CD8-positive, alpha-beta memory T cell (primary cell): ENCODE measurements around the gene NDOR1. TPM values are rescaled to one million over a fixed set of nuclear protein-coding genes. Genes with fewer than 3 reads are reported as not detected.

ENCODE experiments used
- CTCF ChIA-PET: fragments of 350-600 bp; sonication (Branson Sonifier 250); formaldehyde crosslinking; loops from one replicate; lab custom pipeline; 2021; ENCODE audit warnings: antibody characterized with exemption; lab: Charles Lee
- POLR2A ChIA-PET: fragments of 350-600 bp; sonication (Branson Sonifier 250); formaldehyde crosslinking; loops from one replicate; lab custom pipeline; 2021; ENCODE audit warnings: antibody characterized with exemption; lab: Charles Lee
- DNase-seq, 5 donors: peaks; one replicate each; pipeline versions ENCODE4 v3.0.0 to v3.0.0-alpha.2; 2020 to 2022; ENCODE audit warnings: mixed read lengths in 1 of 5
- H3K27ac ChIP-seq: one replicate; pipeline ENCODE4 v1.7.0; 2013; ENCODE audit warnings: low read depth, mild to moderate bottlenecking, low read length, moderate library complexity
- H3K27me3 ChIP-seq: 2 replicates; pipeline ENCODE4 v1.7.0; 2013; ENCODE audit warnings: low read length, mild to moderate bottlenecking; ENCODE audit not compliant: insufficient read depth, poor library complexity, severe bottlenecking
- H3K36me3 ChIP-seq: 2 replicates; pipeline ENCODE4 v1.7.0; 2013; ENCODE audit warnings: mild to moderate bottlenecking, low read length, moderate library complexity; ENCODE audit not compliant: insufficient read depth
- H3K4me1 ChIP-seq: 2 replicates; pipeline ENCODE4 v1.7.0; 2013; ENCODE audit warnings: mild to moderate bottlenecking, low read length, moderate library complexity; ENCODE audit not compliant: insufficient read depth
- H3K4me3 ChIP-seq: 2 replicates; pipeline ENCODE4 v1.7.0; 2013; ENCODE audit warnings: mild to moderate bottlenecking, low read length
- H3K9me3 ChIP-seq: 2 replicates; pipeline ENCODE4 v1.7.0; 2013; ENCODE audit warnings: mild to moderate bottlenecking, low read length
- H3K27ac Mint-ChIP-seq, 8 donors: one replicate each; pipeline ENCODE4 v1.8.0; 2020 to 2021; ENCODE audit warnings: mixed read lengths in 8 of 8, mild to moderate bottlenecking in 6 of 8, inconsistent platforms in 3 of 8, moderate library complexity in 3 of 8
- H3K27me3 Mint-ChIP-seq, 2 donors: one replicate each; pipeline ENCODE4 v1.8.0; 2020 to 2021; ENCODE audit warnings: mixed read lengths in 2 of 2, mild to moderate bottlenecking in 1 of 2, moderate library complexity in 1 of 2
- H3K36me3 Mint-ChIP-seq, 3 donors: one replicate each; pipeline ENCODE4 v1.8.0; 2020 to 2021; ENCODE audit warnings: mixed read lengths in 3 of 3, inconsistent platforms in 1 of 3, mild to moderate bottlenecking in 1 of 3
- H3K4me1 Mint-ChIP-seq, 3 donors: one replicate each; pipeline ENCODE4 v1.8.0; 2020 to 2021; ENCODE audit warnings: mixed read lengths in 3 of 3, inconsistent platforms in 1 of 3, mild to moderate bottlenecking in 1 of 3
- H3K4me3 Mint-ChIP-seq, 7 donors: one replicate each; pipeline ENCODE4 v1.8.0; 2020 to 2021; ENCODE audit warnings: mixed read lengths in 7 of 7, mild to moderate bottlenecking in 6 of 7, moderate library complexity in 4 of 7, inconsistent platforms in 2 of 7
- H3K9me3 Mint-ChIP-seq, 5 donors: one replicate each; pipeline ENCODE4 v1.8.0; 2020 to 2022; ENCODE audit warnings: mixed read lengths in 5 of 5, mild to moderate bottlenecking in 3 of 5, moderate library complexity in 2 of 5, inconsistent platforms in 1 of 5
- polyA plus RNA-seq: library from polyadenylated mRNA; unstranded; fragments of 300-500 nt; fragmentation: Illumina TruSeq; gene quantifications from one replicate; pipeline ENCODE4 v1.2.3, GENCODE V29; 2021
- total RNA-seq, 2 experiments: library from RNA; stranded (reverse); gene quantifications; one replicate each; pipeline ENCODE4 v1.2.3, GENCODE V29; 2021

The NDOR1 gene
- total and polyA plus RNA-seq, 3 experiments from 2014 or later = 9.9 to 47.4 (median 45.1) TPM

DNA sequence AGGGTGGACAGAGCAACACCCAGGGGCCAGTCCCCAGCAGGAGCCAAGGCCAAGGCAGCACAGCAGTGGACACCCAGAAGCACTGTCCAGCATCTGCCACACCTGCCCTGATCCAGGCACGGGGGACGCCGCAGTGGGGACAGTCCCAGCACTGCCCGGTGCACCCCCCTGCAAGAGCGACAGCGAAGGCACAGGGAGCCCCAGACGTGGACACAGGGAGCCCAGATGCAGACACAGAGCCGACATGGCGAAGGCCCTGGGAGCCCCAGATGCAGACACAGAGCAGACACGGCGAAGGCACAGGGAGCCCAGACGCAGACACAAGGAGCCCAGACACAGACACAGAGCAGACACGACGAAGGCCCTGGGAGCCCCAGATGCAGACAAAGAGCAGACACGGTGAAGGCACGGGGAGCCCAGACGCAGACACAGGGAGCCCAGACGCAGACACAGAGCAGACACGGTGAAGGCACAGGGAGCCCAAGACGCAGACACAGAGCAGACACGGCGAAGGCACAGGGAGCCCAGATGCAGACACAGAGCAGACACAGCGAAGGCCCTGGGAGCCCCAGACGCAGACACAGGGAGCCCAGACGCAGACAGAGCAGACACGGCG lies 21.4 kb upstream of the NDOR1 start:
- no peak for DNase-seq
- Mint-ChIP-seq H3K36me3 (peaks cover 0 to 80% (median 8%) of the 10 kb centered on the region in 3 donors), H3K27ac (peak overlapping the region in 1 of 8 donors; percentile 47), H3K4me1 (peaks cover 21 to 41% (median 24%) of the 10 kb centered on the region in 3 donors), H3K27me3 (no peaks in the 10 kb centered on the region), H3K4me3 (peak overlapping the region in 2 of 7 donors; percentile 36 to 78), H3K9me3 (no peaks in the 10 kb centered on the region)
- H3K27ac ChIP-seq = no peak overlapping the region
- H3K36me3 ChIP-seq = peaks cover 8% of the 10 kb centered on the region
- H3K27me3 ChIP-seq = no peaks in the 10 kb centered on the region
- H3K4me3 ChIP-seq = no peak overlapping the region
- no peaks in the 10 kb centered on the region for H3K9me3 ChIP-seq
- ChIA-PET POLR2A (no interaction called here), CTCF (no interaction called here)
- peaks cover 22% of the 10 kb centered on the region for H3K4me1 ChIP-seq

GRCh38 chr9:137184881-137185660 lies 20.4 kb upstream of the NDOR1 start:
- Mint-ChIP-seq H3K4me1 (peaks cover 28 to 48% (median 29%) of the 10 kb centered on the region in 3 donors), H3K4me3 (peak overlapping the region in 1 of 7 donors; percentile 13), H3K27ac (peak overlapping the region in 1 of 8 donors; percentile 57), H3K36me3 (peaks cover 0 to 77% (median 8%) of the 10 kb centered on the region in 3 donors), H3K9me3 (no peaks in the 10 kb centered on the region), H3K27me3 (no peaks in the 10 kb centered on the region)
- H3K4me3 ChIP-seq = no peak overlapping the region
- no peak for DNase-seq
- peaks cover 8% of the 10 kb centered on the region for H3K36me3 ChIP-seq
- H3K4me1 ChIP-seq = peaks cover 32% of the 10 kb centered on the region
- POLR2A ChIA-PET = no interaction called here
- H3K9me3 ChIP-seq = no peaks in the 10 kb centered on the region
- no peaks in the 10 kb centered on the region for H3K27me3 ChIP-seq
- CTCF ChIA-PET = no interaction called here
- no peak overlapping the region for H3K27ac ChIP-seq

GRCh38 chr9:137185921-137186320 lies 19.6 kb upstream of the NDOR1 start:
- Histone ChIP-seq H3K27ac (no peak overlapping the region), H3K36me3 (peaks cover 12% of the 10 kb centered on the region)
- POLR2A ChIA-PET = no interaction called here

GRCh38 chr9:137186385-137186784 lies 19.1 kb upstream of the NDOR1 start:
- Histone ChIP-seq H3K36me3 (peaks cover 12% of the 10 kb centered on the region), H3K4me1 (peaks cover 33% of the 10 kb centered on the region), H3K4me3 (no peak overlapping the region), H3K9me3 (no peaks in the 10 kb centered on the region), H3K27ac (no peak overlapping the region), H3K27me3 (no peaks in the 10 kb centered on the region)
- Mint-ChIP-seq H3K27ac (peak overlapping the region in 4 of 8 donors; percentile 50 to 85 (median 76)), H3K36me3 (peaks cover 0 to 76% (median 8%) of the 10 kb centered on the region in 3 donors), H3K4me1 (peaks cover 28 to 56% (median 30%) of the 10 kb centered on the region in 3 donors), H3K27me3 (no peaks in the 10 kb centered on the region), H3K4me3 (peak overlapping the region; percentile 61 to 98 (median 92)), H3K9me3 (no peaks in the 10 kb centered on the region)
- no peak for DNase-seq
- ChIA-PET CTCF (no interaction called here), POLR2A (no interaction called here)

More at GRCh38 chr9:137185921-137186320, 19.6 kb upstream of the NDOR1 start:
- Mint-ChIP-seq H3K9me3 (no peaks in the 10 kb centered on the region), H3K4me3 (peak overlapping the region in 4 of 7 donors; percentile 13 to 89 (median 67)), H3K36me3 (peaks cover 0 to 78% (median 8%) of the 10 kb centered on the region in 3 donors), H3K4me1 (peaks cover 28 to 53% (median 30%) of the 10 kb centered on the region in 3 donors), H3K27me3 (no peaks in the 10 kb centered on the region), H3K27ac (no peak overlapping the region)
- CTCF ChIA-PET = no interaction called here
- no peak for DNase-seq
- Histone ChIP-seq H3K27me3 (no peaks in the 10 kb centered on the region), H3K9me3 (no peaks in the 10 kb centered on the region), H3K4me3 (no peak overlapping the region), H3K4me1 (peaks cover 33% of the 10 kb centered on the region)

DNA sequence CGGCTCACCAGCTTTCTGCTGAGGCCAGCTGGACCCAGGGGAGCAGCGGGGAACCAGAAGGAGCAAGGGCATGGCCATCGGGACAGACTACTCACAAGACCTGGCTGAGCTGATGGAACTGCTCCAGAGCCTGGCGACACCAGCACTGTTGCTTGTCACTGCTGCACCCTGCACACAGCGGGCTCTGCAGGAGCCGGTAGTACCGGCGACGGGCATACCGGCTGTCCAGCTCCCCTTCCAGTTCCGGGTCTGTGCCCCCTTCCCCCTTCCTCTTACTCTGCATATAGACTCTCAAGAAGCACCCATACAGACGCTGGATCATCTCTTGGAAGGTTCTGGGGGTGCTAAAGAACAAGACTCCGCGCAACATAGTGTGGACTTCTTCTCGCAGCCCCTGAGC lies 18.1 kb upstream of the NDOR1 start:
- ChIA-PET POLR2A (interaction anchor here (0.6 to 2.3 kb wide), 5 partner anchors 14 to 823 kb away, joined by 3 to 20 read pairs (median 3); partner anchors contain the start of gene TPRN), CTCF (interaction anchor here (1.8 kb wide), 1 partner anchor 92 kb away, joined by 9 read pairs; no protein-coding TSS in a partner anchor)
- H3K36me3 Mint-ChIP-seq = peaks cover 0 to 68% (median 8%) of the 10 kb centered on the region in 3 donors

GRCh38 chr9:137188086-137188489 lies 17.4 kb upstream of the NDOR1 start:
- CTCF ChIA-PET = interaction anchor here (1.3 to 3.1 kb wide), 6 partner anchors 12 to 92 kb away, joined by 3 to 23 read pairs (median 6); partner anchors contain the start of genes CYSRT1, RNF224, TPRN and TUBB4B
- Mint-ChIP-seq H3K27ac (peak overlapping the region; percentile 85 to 95 (median 93)), H3K4me3 (peak overlapping the region; percentile 89 to 98 (median 92)), H3K27me3 (no peaks in the 10 kb centered on the region), H3K4me1 (peaks cover 28 to 56% (median 28%) of the 10 kb centered on the region in 3 donors), H3K36me3 (peaks cover 0 to 61% (median 6%) of the 10 kb centered on the region in 3 donors), H3K9me3 (no peaks in the 10 kb centered on the region)
- POLR2A ChIA-PET = interaction anchor here (0.6 to 2.3 kb wide), 8 partner anchors 13 to 824 kb away, joined by 3 to 20 read pairs (median 4); partner anchors contain the start of genes RNF208 and TPRN
- no peaks in the 10 kb centered on the region for H3K27me3 ChIP-seq
- peak overlapping the region; percentile 91 for H3K4me3 ChIP-seq
- no peak for DNase-seq
- H3K36me3 ChIP-seq = peaks cover 8% of the 10 kb centered on the region
- H3K27ac ChIP-seq = peak overlapping the region; percentile 94
- H3K4me1 ChIP-seq = peaks cover 33% of the 10 kb centered on the region
- no peaks in the 10 kb centered on the region for H3K9me3 ChIP-seq

More for the DNA sequence above, 18.1 kb upstream of the NDOR1 start:
- peaks cover 33% of the 10 kb centered on the region for H3K4me1 ChIP-seq
- Mint-ChIP-seq H3K9me3 (no peaks in the 10 kb centered on the region), H3K27me3 (no peaks in the 10 kb centered on the region), H3K4me1 (peaks cover 28 to 56% (median 28%) of the 10 kb centered on the region in 3 donors), H3K4me3 (peak overlapping the region; percentile 89 to 98 (median 92)), H3K27ac (peak overlapping the region; percentile 26 to 95 (median 88))
- H3K9me3 ChIP-seq = no peaks in the 10 kb centered on the region
- peaks cover 12% of the 10 kb centered on the region for H3K36me3 ChIP-seq
- no peaks in the 10 kb centered on the region for H3K27me3 ChIP-seq
- H3K4me3 ChIP-seq = peak overlapping the region; percentile 91
- peak overlapping the region; percentile 94 for H3K27ac ChIP-seq
- DNase-seq = no peak

DNA sequence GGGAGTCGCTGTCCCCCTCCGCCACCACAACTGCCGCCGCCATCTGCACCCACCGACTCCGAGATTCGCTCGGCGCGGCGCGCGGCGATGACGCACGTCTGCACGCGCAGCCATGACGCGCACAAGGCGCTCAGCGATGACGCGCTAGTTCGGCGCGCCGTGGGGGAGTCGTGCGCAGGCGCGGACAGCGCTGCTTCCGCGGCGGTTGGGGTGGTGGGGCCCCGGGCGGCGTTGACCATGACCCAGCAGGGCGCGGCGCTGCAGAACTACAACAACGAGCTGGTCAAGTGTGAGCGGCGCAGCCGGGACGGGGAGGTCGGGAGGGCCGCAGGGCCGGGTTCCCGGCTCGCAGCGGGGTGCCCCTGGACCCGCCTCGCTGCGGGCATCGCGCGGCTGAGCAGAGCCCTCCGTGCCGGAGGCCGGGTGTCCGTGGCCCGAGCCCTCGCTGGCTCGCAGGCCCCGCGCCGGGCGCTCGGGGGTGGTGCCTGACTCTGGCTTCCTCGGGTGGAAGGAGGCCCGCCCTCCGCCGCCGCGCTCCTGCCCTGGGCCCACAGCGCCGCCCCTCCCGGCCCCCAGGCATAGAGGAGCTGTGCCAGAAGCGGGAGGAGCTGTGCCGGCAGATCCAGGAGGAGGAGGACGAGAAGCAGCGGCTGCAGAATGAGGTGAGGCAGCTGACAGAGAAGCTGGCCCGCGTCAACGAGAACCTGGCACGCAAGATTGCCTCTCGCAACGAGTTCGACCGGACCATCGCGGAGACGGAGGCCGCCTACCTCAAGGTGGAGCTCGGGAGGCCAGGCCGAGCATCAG lies 16.8 kb upstream of the NDOR1 start, which contains the start of the genes ANAPC2 and SSNA1:
ANAPC2 (minus strand) TSS at position 71 of the 807 bp plus-strand sequence; CDS start at position 43, 28 bp downstream.
SSNA1 (plus strand) TSS at position 187 of the 807 bp plus-strand sequence; CDS start at position 238, 51 bp downstream.
- Histone ChIP-seq H3K36me3 (peaks cover 4% of the 10 kb centered on the region), H3K9me3 (no peaks in the 10 kb centered on the region), H3K27me3 (no peaks in the 10 kb centered on the region), H3K4me3 (peak within 1 kb of the TSS; percentile 91), H3K4me1 (peaks cover 33% of the 10 kb centered on the region), H3K27ac (peak within 1 kb of the TSS; percentile 94)
- no peaks in the 10 kb centered on the region for H3K9me3 Mint-ChIP-seq
- H3K36me3 Mint-ChIP-seq = peaks cover 0 to 55% (median 6%) of the 10 kb centered on the region in 3 donors
- ChIA-PET POLR2A (interaction anchor here (0.6 to 2.3 kb wide), 15 partner anchors 8 to 705 kb away, joined by 3 to 20 read pairs (median 4); partner anchors contain the start of genes DPP7, NDOR1, RNF208 and TMEM203), CTCF (interaction anchor here (0.7 to 3.1 kb wide), 15 partner anchors 9 to 383 kb away, joined by 3 to 23 read pairs (median 5); partner anchors contain the start of genes CYSRT1, RNF224, TPRN and TUBB4B)
- peaks cover 28 to 56% (median 28%) of the 10 kb centered on the region in 3 donors for H3K4me1 Mint-ChIP-seq
- no peaks in the 10 kb centered on the region for H3K27me3 Mint-ChIP-seq
- peak within 1 kb of the TSS; percentile 85 to 99 (median 96) for H3K27ac Mint-ChIP-seq
- peak within 1 kb of the TSS; percentile 90 to 98 (median 92) for H3K4me3 Mint-ChIP-seq
- peak; percentile 89 to 94 (median 90) for DNase-seq
